8988T (cell line): ENCODE measurements around the gene CYSTM1.

Experiments used
- DNase-seq: peaks from one replicate; pipeline ENCODE4 v3.0.0; 2011

CYSTM1 gene

DNA sequence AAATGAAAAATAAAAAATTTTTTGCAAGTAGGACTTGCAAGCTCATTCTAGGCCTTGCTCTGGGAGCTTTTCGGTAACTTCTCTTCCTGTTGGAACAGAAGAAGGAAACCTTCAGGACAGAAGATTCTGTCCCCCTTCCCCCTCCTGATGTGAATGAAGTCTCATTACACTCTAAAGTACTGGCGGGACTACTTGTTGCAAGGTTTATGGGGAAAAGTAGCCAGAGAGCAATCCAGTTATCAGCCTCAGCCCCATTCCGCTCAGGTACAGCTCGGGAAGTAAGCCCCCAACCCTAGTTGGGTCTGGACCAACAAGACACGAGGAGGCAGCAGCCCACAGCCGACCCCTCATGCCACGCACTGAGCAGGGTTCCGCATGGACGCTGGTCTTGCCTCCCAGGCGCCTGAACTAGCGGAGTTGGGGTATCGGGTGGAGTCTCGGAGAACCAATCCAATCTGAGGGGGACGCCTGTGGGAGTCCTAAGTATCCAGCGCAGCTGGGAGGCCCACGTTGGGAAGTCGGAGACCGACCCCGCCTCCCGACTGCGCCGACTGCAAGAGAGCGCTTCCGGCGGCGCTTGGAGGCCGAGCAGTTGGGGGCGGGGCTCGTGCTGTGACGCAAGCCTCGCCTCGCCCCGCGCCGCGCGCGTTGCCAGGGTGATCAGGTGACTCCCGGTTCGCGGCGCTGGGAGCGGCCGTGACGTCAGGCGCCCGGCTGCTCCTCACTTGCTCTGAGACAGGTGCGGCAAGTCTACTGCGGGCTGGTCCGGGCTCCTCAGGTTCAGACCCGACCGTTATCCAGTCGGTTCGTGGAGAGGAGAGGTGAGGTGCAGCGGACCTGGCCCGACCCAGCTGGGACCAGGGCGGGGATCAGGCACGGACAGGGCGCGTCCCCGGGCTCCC is at the start of gene CYSTM1:
Gene CYSTM1 (plus strand): TSS at position 724 of the 902 bp plus-strand sequence. CDS start 19,278 bp downstream, outside the sequence.
- peak; percentile 79 for DNase-seq

DNA sequence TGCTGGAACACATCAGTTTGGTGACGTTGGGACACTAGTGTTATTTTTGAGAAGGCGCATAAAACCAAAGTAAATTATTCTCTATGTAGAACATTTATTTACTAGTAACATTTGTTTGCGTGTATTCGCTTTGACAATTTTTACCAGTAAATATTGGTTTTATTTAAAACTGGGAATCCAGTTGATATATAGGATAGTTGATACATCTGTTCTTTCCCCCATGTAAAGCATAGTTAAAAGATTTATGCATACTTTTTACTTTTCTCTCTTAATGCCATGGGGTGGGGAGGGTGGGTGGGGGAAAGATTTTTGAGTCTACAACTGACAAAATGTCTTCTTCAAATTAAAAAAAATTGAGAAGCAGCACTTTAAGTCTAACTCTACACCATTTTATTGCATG is 49.4 kb upstream of the CYSTM1 start, which contains the start of gene IGIP:
Gene IGIP (plus strand): TSS at position 301 of the 400 bp plus-strand sequence. CDS start 2,540 bp downstream, outside the sequence.
- DNase-seq = no peak

- DNase-seq = no peak
These were observed 48.5 kb upstream of the CYSTM1 start for GRCh38 chr5:140126315-140127012.

DNA sequence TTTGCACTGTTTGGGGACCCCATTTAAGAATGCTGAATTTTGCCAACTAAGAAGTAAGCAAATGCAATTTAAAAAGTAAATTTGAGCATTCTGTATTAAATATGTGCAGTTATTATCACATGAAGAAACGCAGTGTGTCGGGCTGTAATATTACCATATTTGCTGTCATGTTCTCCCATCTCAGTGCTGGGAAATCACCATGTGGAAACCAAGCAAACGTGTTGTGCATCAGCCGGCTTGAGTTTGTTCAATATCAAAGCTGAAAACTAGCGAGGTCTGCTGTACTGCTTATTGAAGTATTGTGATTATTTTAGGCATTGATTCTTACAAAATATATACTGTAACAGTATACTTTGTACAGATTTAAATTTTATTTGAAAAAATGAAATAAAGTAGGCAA is 46.6 kb upstream of the CYSTM1 start:
- DNase-seq = no peak

DNA sequence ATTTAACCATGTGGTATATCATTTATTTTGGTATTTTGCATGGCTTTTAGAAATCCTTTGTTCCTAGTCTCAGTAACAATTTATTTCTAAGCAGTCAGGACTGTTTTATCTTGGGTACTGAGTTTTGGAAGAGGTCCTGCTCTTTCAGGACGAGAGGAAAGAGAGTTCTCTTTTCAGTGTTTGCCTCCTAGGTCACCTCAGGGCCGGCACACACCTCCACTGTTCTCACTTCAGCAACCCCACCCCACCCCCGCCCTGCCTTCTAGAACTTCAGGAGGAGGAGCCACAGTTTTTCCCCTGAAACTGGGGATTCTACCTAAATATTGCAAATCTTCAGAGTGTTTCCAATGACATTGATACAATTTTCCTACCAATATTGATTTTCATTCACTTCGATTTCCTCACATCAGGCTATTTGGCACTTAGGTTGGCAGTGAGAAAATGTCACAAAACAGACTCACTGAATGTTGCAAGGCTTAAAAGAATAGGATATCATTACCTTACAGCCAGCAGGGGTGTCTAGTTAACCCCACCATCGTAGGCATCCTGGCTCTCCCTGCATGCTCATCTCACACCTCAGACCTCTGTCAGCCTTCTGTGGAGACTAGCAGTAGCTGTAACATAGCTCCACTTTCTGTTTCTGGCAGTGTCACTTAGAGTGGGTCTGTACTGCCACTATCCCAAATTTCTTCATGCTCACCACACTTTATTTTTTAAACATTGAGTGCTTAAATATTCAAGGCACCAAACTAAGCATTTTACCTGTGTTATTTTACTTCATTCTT is 43.8 kb upstream of the CYSTM1 start:
- DNase-seq = no peak

- DNase-seq = no peak
These were observed 43.0 kb upstream of the CYSTM1 start for GRCh38 chr5:140131967-140132409.

DNA sequence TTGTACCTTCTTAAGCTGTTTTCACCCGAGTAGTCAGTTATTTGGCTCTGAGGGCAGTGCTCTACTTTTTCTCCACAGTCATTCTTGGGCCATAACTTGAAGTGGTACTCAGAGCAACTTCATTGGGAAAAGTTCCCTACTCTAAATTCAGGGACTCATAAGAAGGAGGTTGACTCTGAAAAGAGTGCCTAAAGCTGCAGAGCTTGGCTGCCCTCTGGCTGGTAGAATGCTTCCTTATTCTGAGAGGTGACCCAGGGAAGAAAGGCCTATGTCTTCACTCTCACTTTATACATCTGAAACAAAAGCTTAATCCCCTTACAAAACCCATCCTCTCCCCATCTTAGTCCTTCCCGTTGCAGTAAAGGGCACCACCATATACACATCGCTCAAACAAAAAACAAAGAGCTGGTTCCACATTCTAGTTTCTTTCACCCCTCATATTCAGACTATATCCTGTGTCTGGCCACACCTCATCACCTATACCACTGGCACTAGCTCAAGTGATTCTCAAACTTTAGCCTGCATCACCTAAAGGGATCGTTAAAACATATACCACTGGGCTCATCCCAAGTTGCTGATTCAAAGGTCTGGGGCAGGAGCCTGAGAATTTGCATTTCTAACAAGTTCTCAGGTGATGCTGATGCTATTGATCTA is 41.3 kb upstream of the CYSTM1 start:
- DNase-seq = no peak

- no peak for DNase-seq
These were observed 40.6 kb upstream of the CYSTM1 start for GRCh38 chr5:140134277-140134935.

GRCh38 chr5:140135127-140135526 is 39.9 kb upstream of the CYSTM1 start:
- DNase-seq = no peak

DNA sequence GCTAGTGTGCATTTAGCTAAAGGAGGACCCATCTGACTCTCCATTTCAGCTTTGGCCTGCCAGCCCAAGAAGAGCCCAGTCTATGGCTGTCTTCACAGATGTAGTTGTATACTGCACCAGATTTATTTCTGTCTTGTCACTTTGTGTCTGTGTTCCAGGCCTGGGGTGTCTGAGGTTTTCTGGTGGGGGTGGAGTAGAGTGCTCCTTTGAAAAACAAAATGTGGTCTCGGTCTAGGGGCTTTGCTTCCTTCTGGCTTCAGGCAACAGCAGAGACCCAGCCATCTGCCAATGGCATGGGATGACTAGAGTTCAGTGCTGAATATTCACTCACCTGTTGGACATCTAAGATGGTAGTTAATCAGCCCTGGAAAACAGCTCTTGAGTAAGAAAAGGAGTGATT is 38.4 kb upstream of the CYSTM1 start:
- no peak for DNase-seq

GRCh38 chr5:140140435-140140834 is 34.6 kb upstream of the CYSTM1 start:
- no peak for DNase-seq

- no peak for DNase-seq
These were observed 33.7 kb upstream of the CYSTM1 start for GRCh38 chr5:140141241-140141640.

GRCh38 chr5:140142246-140142645 is 32.7 kb upstream of the CYSTM1 start:
- no peak for DNase-seq

- DNase-seq = no peak
These were observed 32.1 kb upstream of the CYSTM1 start for GRCh38 chr5:140142856-140143255.

GRCh38 chr5:140143521-140144258 is 31.3 kb upstream of the CYSTM1 start:
- no peak for DNase-seq

DNA sequence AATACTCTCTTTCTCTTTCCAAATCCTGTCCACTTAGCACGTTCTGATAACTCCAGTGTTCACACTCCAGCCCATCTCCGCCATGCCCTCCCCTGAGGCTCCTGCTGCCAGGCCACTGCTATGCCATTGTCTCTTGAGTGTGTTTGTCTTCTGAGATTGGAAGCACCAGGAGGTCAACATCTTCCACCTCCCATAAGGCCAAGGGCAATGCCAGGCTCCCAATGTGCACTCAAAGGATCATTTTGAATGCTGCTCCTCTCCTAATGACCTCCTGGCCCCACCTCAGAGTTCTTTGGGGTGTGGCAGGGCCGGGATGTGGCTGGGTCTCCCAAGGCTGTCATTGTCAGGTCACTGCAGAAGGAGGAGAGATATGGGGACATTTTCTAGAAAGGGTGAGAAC is 29.7 kb upstream of the CYSTM1 start:
- DNase-seq = no peak

DNA sequence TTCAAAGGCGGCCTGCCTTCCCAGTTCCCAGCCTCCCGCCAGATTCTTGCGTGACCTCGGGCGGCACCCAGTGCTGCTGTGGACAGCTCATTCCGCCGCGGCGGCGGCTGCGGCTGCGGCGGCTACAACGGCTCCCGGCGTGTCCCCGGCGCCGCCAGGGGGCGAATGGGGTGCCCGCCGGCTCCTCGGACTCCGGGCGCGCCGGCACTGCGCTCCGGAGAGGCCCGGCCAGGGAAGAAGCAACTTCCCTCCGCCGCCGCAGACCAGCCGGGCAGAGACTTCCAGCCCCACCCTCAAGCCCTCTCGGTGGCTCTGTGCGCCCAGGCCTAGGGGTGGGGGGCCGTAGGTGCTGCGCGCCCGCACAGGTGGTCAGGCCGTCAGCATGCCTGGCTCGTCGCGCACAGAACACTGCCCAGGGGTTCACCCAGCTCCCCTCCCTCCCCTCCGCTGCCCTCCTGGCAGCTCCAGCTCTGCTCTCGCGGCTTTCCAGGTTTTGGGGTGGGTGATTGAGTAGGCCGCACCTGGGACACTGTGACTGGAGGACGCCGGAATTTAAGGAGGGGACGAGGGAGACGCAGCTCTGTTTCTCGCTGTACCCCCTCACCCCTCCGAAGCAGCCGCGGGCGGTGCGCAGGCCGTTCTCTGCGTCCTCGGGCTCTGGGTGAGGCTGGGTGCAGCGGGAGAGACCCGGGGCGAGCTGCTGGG is 29.0 kb upstream of the CYSTM1 start:
- peak; percentile 82 for DNase-seq

DNA sequence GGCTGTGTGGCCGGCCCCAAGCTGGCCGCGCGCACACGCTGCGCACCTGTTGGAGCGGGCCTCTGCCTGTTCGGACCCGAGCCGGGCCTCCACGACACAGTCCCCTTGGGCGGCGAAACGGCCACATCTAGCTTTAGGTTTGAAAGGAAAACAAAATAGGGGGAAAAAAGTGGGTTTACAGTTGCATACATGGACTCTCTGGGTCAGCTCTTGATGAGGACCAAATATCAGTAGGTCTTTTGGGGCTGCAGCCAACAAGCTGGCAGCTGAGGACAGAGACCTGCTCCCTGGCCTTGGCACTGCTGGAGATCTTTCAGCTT is 28.5 kb upstream of the CYSTM1 start:
- no peak for DNase-seq

- DNase-seq = no peak
These were observed 27.5 kb upstream of the CYSTM1 start for GRCh38 chr5:140147460-140147859.

GRCh38 chr5:140148508-140148907 is 26.5 kb upstream of the CYSTM1 start:
- DNase-seq = peak; percentile 80

- no peak for DNase-seq
These were observed 24.8 kb upstream of the CYSTM1 start for GRCh38 chr5:140150201-140150600.
